Natural killer cell (primary cell): ENCODE results near the gene ZNF140. TPM values are rescaled to one million over a fixed set of nuclear protein-coding genes. Genes with fewer than 3 reads are reported as not detected.

Experiments
- ATAC-seq, 3 donors: fragments of 150-1000 bp in 2 of 3; fragments of 200-7000 bp in 1 of 3; cut with Tn5 transposase; 1 replicate in 1 of 3; 2 replicates in 2 of 3; pipeline ENCODE4 v1.10.0; 2021; ENCODE audit warnings: mild to moderate bottlenecking in 2 of 3, moderate library complexity in 2 of 3
- DNase-seq, 2 donors: peaks; one replicate each; pipeline versions ENCODE4 v3.0.0 to v3.0.0-alpha.2; 2013 to 2021; ENCODE audit warnings: mixed read lengths in 1 of 2
- H3K27ac ChIP-seq: one replicate; pipeline ENCODE4 v1.5.1; 2013; ENCODE audit warnings: mild to moderate bottlenecking, low read length
- H3K27me3 ChIP-seq: one replicate; pipeline ENCODE4 v1.6.1; 2013; ENCODE audit warnings: low read length; ENCODE audit not compliant: control insufficient read depth, insufficient read depth
- H3K36me3 ChIP-seq: one replicate; pipeline ENCODE4 v1.6.1; 2013; ENCODE audit warnings: low read length; ENCODE audit not compliant: control insufficient read depth, insufficient read depth
- H3K4me1 ChIP-seq: one replicate; pipeline ENCODE4 v1.6.1; 2013; ENCODE audit warnings: low read length; ENCODE audit not compliant: control insufficient read depth, insufficient read depth
- H3K4me3 ChIP-seq: one replicate; pipeline ENCODE4 v1.5.1; 2013; ENCODE audit warnings: low read length
- H3K9me3 ChIP-seq: one replicate; pipeline ENCODE4 v1.6.1; 2013; ENCODE audit warnings: low read length; ENCODE audit not compliant: control insufficient read depth, insufficient read depth
- H3K27ac Mint-ChIP-seq, 2 donors: one replicate each; pipeline ENCODE4 v1.8.0; 2022; ENCODE audit warnings: mild to moderate bottlenecking in 2 of 2, mixed read lengths in 2 of 2, moderate library complexity in 1 of 2
- H3K27me3 Mint-ChIP-seq, 2 donors: one replicate each; pipeline ENCODE4 v1.8.0; 2022; ENCODE audit warnings: low read depth in 2 of 2, mixed read lengths in 2 of 2
- H3K36me3 Mint-ChIP-seq: one replicate; pipeline ENCODE4 v1.8.0; 2022; ENCODE audit warnings: mixed read lengths
- H3K4me1 Mint-ChIP-seq, 2 donors: one replicate each; pipeline ENCODE4 v1.8.0; 2022; ENCODE audit warnings: mixed read lengths in 2 of 2
- H3K4me3 Mint-ChIP-seq: one replicate; pipeline ENCODE4 v1.8.0; 2022; ENCODE audit warnings: mild to moderate bottlenecking, moderate library complexity, mixed read lengths
- H3K9me3 Mint-ChIP-seq, 2 donors: one replicate each; pipeline ENCODE4 v1.8.0; 2022; ENCODE audit warnings: mixed read lengths in 2 of 2
- CTCF ChIP-seq: fragments of 200-600 bp; IDR thresholded peaks from one replicate; pipeline ENCODE4 v1.8.0; 2022; ENCODE audit warnings: antibody characterized with exemption
- WGBS: methylation state at CpG from one replicate; pipeline ENCODE4 v1.1.7; 2013; ENCODE audit warnings: missing lambda C conversion rate; ENCODE audit not compliant: insufficient coverage; 5-methylcytosine and 5-hydroxymethylcytosine counted together
- intact Hi-C: fragments of 100-400 bp; cut with micrococcal nuclease; formaldehyde crosslinking; loops from one replicate; pipeline ENCODE4 v1.14.2; 2022
- total RNA-seq, 4 donors: library from RNA; stranded (reverse); fragments of 120-200 nt in 1 of 4; gene quantifications; one replicate each; pipeline versions ENCODE4 v1.2.3 to v1.2.4, GENCODE V29; 2013 to 2022

The ZNF140 gene
- total RNA-seq, 3 donors from 2014 or later (not counting 1 experiment from before 2014, with no cell fraction given) = 8.8 to 15.4 (median 9.9) TPM

DNA sequence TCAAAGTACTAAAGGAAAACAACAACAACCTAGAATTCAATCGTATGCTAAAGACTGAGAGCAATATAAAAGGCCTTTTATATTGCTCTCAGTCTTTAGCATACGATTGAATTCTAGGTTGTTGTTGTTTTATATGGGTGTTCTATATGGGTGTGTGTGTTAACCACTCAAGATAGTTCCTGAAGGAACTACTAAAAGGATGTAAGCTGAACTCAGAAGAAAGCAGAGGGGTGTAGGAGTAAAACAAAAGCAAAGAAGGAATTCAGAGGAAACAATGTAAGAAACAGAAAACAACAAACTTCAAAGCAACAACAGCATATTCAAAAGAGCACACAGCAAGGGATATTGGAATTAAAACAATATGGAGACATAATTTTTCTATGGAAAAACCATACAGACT is 44.0 kb downstream of the ZNF140 start:
- 100% methylated on average over 1 of the region's 2 CpGs for WGBS
- no peaks in the 10 kb centered on the region for H3K27me3 ChIP-seq
- H3K27me3 Mint-ChIP-seq = no peaks in the 10 kb centered on the region
- H3K4me1 ChIP-seq = peaks cover 5% of the 10 kb centered on the region
- H3K27ac ChIP-seq = no peak overlapping the region
- DNase-seq (no peak), ATAC-seq (no peak)
- H3K36me3 ChIP-seq = peaks cover 8% of the 10 kb centered on the region
- peaks cover 52% of the 10 kb centered on the region for H3K9me3 ChIP-seq
- H3K4me1 Mint-ChIP-seq = peaks cover 0 to 4% of the 10 kb centered on the region in 2 donors
- peaks cover 11 to 23% of the 10 kb centered on the region in 2 donors for H3K9me3 Mint-ChIP-seq
- H3K27ac Mint-ChIP-seq = no peak overlapping the region
- TF ChIP-seq CTCF = no peak
- H3K4me3 ChIP-seq = no peak overlapping the region
- intact Hi-C loops = no loop called here
- H3K36me3 Mint-ChIP-seq = peaks cover 56% of the 10 kb centered on the region
- no peak overlapping the region for H3K4me3 Mint-ChIP-seq

GRCh38 chr12:133129368-133130037 is 48.8 kb downstream of the ZNF140 start:
- TF ChIP-seq CTCF = no peak
- H3K4me1 Mint-ChIP-seq = peaks cover 20 to 24% of the 10 kb centered on the region in 2 donors
- H3K27me3 Mint-ChIP-seq = no peaks in the 10 kb centered on the region
- no peaks in the 10 kb centered on the region for H3K27me3 ChIP-seq
- H3K36me3 ChIP-seq = no peaks in the 10 kb centered on the region
- DNase-seq = no peak
- peaks cover 8 to 21% of the 10 kb centered on the region in 2 donors for H3K9me3 Mint-ChIP-seq
- H3K4me1 ChIP-seq = peaks cover 9% of the 10 kb centered on the region
- peaks cover 44% of the 10 kb centered on the region for H3K36me3 Mint-ChIP-seq
- peak; percentile 1 to 5 (median 1) for ATAC-seq
- H3K4me3 Mint-ChIP-seq = peak overlapping the region; percentile 95
- intact Hi-C loops = loop anchor here (1.0 kb wide), 4 partner anchors 49 to 143 kb away; partner anchors contain the start of genes ZNF140, ZNF26, ZNF268 and ZNF84
- H3K4me3 ChIP-seq = peak overlapping the region; percentile 80
- peak overlapping the region; percentile 99 for H3K27ac ChIP-seq
- peaks cover 54% of the 10 kb centered on the region for H3K9me3 ChIP-seq
- peak overlapping the region; percentile 99 to 100 for H3K27ac Mint-ChIP-seq
- WGBS = 24% methylated on average over 24 of the region's 26 CpGs

DNA sequence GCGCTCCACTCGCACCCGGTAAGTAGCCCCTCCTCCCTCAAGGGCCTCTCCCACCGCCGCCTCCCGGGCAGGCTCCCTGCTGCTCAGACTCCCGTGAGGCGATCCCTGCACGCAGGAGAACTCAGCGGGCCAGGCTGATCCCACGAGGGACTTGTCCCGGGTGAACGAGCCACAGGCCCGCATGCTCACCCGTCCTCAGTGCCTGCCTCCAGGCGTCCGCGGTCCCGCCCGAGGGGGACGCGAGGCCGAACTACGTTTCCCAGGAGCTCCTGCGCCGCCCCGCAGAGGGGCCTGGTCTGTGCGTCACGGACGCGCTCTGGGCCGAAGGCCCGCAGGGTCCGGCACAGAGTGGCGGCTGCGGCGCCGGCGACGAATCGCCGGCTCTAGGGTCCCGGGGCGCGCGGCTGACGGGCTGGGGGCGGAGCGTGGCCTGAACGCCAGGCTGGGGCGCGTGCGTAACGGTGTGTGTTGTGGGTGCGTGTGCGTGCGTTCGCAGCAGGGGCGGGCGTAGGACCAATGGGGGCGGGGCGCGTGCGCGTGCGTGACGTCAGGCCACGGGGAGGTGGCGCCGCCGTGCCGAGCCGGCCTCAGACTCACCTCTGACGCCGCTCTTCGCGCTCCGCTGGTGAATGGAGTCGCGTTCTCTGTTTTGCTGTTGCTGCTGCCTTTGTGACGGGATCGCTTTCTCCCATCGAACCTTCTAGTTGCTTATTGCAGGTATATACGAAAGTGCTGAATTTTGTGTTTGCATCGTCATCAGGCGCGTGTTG is 49.5 kb downstream of the ZNF140 start, which contains the start of the genes ZNF10 and ZNF891:
ZNF10 (plus strand) TSS at position 590 of the 770 bp plus-strand sequence. CDS start 13,866 bp downstream, outside the sequence.
ZNF891 (minus strand) TSS at position 237 of the 770 bp plus-strand sequence. CDS start 8,356 bp downstream, outside the sequence.
- Histone ChIP-seq H3K36me3 (peaks cover 3% of the 10 kb centered on the region), H3K27ac (peak within 1 kb of the TSS; percentile 99), H3K4me1 (peaks cover 9% of the 10 kb centered on the region), H3K27me3 (no peaks in the 10 kb centered on the region), H3K4me3 (peak within 1 kb of the TSS; percentile 80), H3K9me3 (peaks cover 54% of the 10 kb centered on the region)
- intact Hi-C loops = loop anchor here (1.0 kb wide), 4 partner anchors 50 to 144 kb away; partner anchors contain the start of genes ZNF140, ZNF26, ZNF268 and ZNF84
- Mint-ChIP-seq H3K27ac (peak within 1 kb of the TSS; percentile 99 to 100), H3K36me3 (peaks cover 45% of the 10 kb centered on the region), H3K9me3 (peaks cover 7 to 20% of the 10 kb centered on the region in 2 donors), H3K4me1 (peaks cover 20 to 24% of the 10 kb centered on the region in 2 donors), H3K27me3 (no peaks in the 10 kb centered on the region), H3K4me3 (peak within 1 kb of the TSS; percentile 95)
- DNase-seq = peak; percentile 98
- peak; percentile 87 to 96 (median 87) for ATAC-seq
- WGBS = under 1% methylated on average over 87 of the region's 87 CpGs
- TF ChIP-seq CTCF = no peak
